Prostate gland (tissue), 2 donors: ENCODE data around the gene ADIRF. TPM values are rescaled to one million over a fixed set of nuclear protein-coding genes. Genes with fewer than 3 reads are reported as not detected.

Source experiments
- DNase-seq: peaks from one replicate; pipeline ENCODE4 v3.0.0-alpha.2; 2019; ENCODE audit warnings: low spot score
- H3K27ac ChIP-seq, 2 donors: fragments of 200-600 bp; sonication (generic); 2 replicates each; pipeline ENCODE4 v1.5.1; 2017 to 2019
- H3K27me3 ChIP-seq: fragments of 200-600 bp; sonication (generic); replicated peaks from 2 replicates; pipeline ENCODE4 v1.5.1; 2019; ENCODE audit not compliant: insufficient read depth
- H3K36me3 ChIP-seq, 2 donors: fragments of 200-600 bp; sonication (generic); 1 replicate in 1 of 2; 2 replicates in 1 of 2; pipeline versions ENCODE4 v1.5.1 to v1.8.1; 2017 to 2019
- H3K4me1 ChIP-seq: fragments of 200-600 bp; sonication (generic); replicated peaks from 2 replicates; pipeline ENCODE4 v1.5.1; 2019
- H3K4me3 ChIP-seq, 2 donors: fragments of 200-600 bp; sonication (generic); 2 replicates each; pipeline ENCODE4 v1.5.1; 2017 to 2019
- H3K9me3 ChIP-seq: fragments of 200-600 bp; sonication (generic); 2 replicates; pipeline ENCODE4 v1.5.1; 2017
- POLR2A ChIP-seq: fragments of 450-650 bp; IDR thresholded peaks from one replicate; pipeline ENCODE4 v1.6.1; 2016; ENCODE audit warnings: antibody characterized with exemption, mild to moderate bottlenecking
- POLR2AphosphoS5 ChIP-seq: sonication (generic); formaldehyde crosslinking; IDR thresholded peaks from one replicate; pipeline ENCODE4 v1.6.1; 2017; ENCODE audit warnings: antibody characterized with exemption
- WGBS: methylation state at CpG from one replicate; pipeline ENCODE4 v1.1.5; 2018; 5-methylcytosine and 5-hydroxymethylcytosine counted together
- intact Hi-C: fragments of 100-400 bp; cut with DNase I; formaldehyde crosslinking; loops from one replicate; pipeline ENCODE4 v1.14.2; 2022
- total RNA-seq, 2 donors: library from RNA; depleted of rRNA; stranded (reverse); fragments of >200 nt; gene quantifications; one replicate each; pipeline ENCODE4 v1.1.0, GENCODE V29; 2016
- TF ChIP-seq, protein P1 (sequence below), 4 experiments: fragments of 200-600 bp in 2 of 4; fragments of 450-650 bp in 2 of 4; sonication (generic) in 2 of 4; IDR thresholded peaks; 1 replicate in 3 of 4; 2 replicates in 1 of 4; pipeline ENCODE4 v1.5.1; 2016 to 2019; ENCODE audit warnings: antibody characterized with exemption in 4 of 4, mild to moderate bottlenecking in 2 of 4, moderate library complexity in 2 of 4

Gene ADIRF
- total RNA-seq, 2 donors from 2014 or later = 128 to 347 TPM

DNA sequence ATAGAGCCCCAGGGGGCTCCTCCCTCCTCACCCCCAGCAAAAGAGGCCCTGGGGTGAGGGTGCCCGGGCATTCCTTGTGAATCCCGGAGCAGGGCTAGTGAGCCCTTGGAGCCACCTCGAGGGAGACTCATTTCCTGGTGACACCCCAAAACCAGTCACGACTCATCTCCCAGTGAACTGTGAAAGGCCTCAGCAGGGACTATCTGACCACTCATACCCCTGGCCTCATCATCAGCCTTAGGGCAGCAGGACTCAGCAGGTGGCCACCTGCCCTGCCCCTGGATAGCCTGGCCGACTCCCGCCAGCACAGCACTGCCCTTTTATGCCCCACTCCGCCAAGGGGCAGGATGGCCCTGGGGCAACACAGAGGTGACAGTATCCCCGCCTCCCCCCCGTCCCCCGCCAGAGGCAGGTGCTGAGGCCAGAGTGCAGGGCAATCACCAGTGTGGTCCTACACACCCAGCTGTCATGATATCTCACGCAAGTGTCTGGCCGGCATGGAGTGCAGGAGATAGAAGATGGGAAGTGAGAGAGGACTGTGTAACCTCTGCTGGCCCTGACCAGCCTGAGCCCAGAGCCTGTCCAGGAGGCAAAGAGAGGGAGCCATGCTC is 6.7 kb upstream of the ADIRF start:
- H3K4me1 ChIP-seq = no peaks in the 10 kb centered on the region
- no peak for DNase-seq
- 92% methylated on average over 12 of the region's 12 CpGs for WGBS
- intact Hi-C loops = no loop called here
- TF ChIP-seq POLR2A = no peak
- TF ChIP-seq, protein P1, sequence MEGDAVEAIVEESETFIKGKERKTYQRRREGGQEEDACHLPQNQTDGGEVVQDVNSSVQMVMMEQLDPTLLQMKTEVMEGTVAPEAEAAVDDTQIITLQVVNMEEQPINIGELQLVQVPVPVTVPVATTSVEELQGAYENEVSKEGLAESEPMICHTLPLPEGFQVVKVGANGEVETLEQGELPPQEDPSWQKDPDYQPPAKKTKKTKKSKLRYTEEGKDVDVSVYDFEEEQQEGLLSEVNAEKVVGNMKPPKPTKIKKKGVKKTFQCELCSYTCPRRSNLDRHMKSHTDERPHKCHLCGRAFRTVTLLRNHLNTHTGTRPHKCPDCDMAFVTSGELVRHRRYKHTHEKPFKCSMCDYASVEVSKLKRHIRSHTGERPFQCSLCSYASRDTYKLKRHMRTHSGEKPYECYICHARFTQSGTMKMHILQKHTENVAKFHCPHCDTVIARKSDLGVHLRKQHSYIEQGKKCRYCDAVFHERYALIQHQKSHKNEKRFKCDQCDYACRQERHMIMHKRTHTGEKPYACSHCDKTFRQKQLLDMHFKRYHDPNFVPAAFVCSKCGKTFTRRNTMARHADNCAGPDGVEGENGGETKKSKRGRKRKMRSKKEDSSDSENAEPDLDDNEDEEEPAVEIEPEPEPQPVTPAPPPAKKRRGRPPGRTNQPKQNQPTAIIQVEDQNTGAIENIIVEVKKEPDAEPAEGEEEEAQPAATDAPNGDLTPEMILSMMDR (IDR thresholded peaks at IDR 0.05) = no peak
- no peak for TF ChIP-seq POLR2AphosphoS5
- no peaks in the 10 kb centered on the region for H3K27me3 ChIP-seq
- H3K9me3 ChIP-seq = no peaks in the 10 kb centered on the region
- no peak overlapping the region for H3K27ac ChIP-seq
- no peak overlapping the region for H3K4me3 ChIP-seq
- no peaks in the 10 kb centered on the region for H3K36me3 ChIP-seq

DNA sequence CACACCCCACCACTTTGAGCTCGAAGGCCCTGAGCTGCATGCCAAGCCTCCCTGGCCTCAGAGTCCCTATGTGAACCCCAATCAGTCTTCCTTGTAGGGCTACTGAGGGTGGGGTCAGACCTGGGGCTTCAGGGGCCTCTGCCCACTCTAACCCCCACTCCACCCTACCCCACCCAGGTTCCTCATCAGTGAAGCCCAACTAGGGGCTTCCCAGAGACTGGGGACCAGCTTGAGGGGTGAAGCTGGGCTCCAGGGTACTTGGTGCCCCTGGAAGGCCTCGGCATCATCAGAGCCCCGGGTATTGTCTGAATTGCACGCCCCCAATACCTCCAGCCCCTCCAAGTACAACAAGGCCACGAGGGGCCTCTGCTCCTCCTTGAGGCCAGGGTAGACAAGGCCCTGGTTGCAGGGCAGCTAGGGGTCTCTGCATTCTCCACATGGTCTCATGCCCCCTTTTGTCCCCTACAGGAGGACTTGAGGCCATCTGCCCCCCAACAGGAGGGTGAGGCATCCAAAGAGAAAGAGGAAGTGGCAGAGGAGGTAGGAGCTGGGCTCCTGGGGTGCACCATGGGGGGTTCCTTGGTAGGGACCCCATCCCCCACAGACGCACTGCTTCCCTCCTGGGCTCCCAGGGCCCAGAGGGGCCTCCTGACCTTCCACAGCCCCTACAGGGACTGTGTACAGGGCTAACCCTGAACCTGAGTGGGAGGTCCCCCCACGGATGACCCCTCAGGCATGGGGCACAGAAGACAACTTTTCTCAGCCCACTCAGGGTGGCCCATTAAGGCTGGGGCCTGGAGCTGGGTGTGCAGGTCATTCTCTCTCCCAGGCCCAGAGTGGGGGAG is 5.9 kb upstream of the ADIRF start:
- H3K27me3 ChIP-seq = no peaks in the 10 kb centered on the region
- no peaks in the 10 kb centered on the region for H3K36me3 ChIP-seq
- intact Hi-C loops = no loop called here
- no peaks in the 10 kb centered on the region for H3K9me3 ChIP-seq
- TF ChIP-seq POLR2AphosphoS5 (no peak), POLR2A (no peak)
- TF ChIP-seq, protein P1 (IDR thresholded peaks at IDR 0.05) = no peak
- H3K27ac ChIP-seq = no peak overlapping the region
- WGBS = 87% methylated on average over 7 of the region's 7 CpGs
- no peaks in the 10 kb centered on the region for H3K4me1 ChIP-seq
- H3K4me3 ChIP-seq = no peak overlapping the region
- no peak for DNase-seq

DNA sequence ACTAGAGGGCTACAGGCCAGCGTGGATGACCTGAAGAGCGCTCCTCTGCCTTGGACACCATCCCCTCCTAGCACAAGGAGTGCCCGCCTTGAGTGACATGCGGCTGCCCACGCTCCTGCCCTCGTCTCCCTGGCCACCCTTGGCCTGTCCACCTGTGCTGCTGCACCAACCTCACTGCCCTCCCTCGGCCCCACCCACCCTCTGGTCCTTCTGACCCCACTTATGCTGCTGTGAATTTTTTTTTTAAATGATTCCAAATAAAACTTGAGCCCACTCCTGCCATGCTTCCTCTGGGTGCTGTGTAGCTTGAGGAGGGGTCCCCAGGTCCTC is 5.3 kb upstream of the ADIRF start:
- no peaks in the 10 kb centered on the region for H3K9me3 ChIP-seq
- no peaks in the 10 kb centered on the region for H3K4me1 ChIP-seq
- H3K27ac ChIP-seq = no peak overlapping the region
- DNase-seq = no peak
- intact Hi-C loops = no loop called here
- WGBS = 98% methylated on average over 7 of the region's 7 CpGs
- no peaks in the 10 kb centered on the region for H3K36me3 ChIP-seq
- H3K27me3 ChIP-seq = no peaks in the 10 kb centered on the region
- TF ChIP-seq, protein P1 (IDR thresholded peaks at IDR 0.05) = no peak
- TF ChIP-seq POLR2AphosphoS5 (no peak), POLR2A (no peak)
- no peak overlapping the region for H3K4me3 ChIP-seq

DNA sequence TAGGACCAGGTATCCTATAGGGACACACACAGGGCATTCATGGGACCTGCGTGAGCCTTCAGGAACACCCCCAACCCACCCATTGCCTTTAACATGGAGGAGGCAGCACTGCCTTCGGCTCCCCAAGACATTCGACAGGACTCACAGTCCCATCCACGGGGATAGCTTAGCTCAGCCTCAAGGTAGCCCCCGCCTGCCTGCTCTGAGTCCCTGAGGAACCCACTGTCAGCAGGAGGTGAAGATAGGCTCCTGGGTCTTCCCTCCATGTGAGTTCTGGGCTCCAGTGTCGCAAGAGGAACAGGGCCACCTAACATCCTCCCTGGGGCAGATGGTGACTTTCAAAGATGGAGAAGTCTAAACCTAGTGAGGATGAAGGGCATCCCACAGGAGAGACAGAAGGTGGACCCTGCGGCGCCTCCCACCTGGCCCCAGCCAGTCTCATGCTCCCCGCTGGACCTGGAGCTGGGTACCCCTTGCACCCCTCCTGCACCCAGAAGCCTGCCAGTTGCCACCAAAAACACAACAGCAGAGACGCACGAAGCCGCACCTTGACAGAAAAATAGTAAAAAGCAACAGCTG is 4.9 kb upstream of the ADIRF start:
- Histone ChIP-seq H3K27ac (no peak overlapping the region), H3K4me3 (no peak overlapping the region), H3K9me3 (no peaks in the 10 kb centered on the region), H3K36me3 (no peaks in the 10 kb centered on the region), H3K27me3 (no peaks in the 10 kb centered on the region), H3K4me1 (no peaks in the 10 kb centered on the region)
- DNase-seq = no peak
- TF ChIP-seq POLR2AphosphoS5 = no peak
- TF ChIP-seq, protein P1 (IDR thresholded peaks at IDR 0.05) = no peak
- TF ChIP-seq POLR2A = no peak
- WGBS = 97% methylated on average over 12 of the region's 12 CpGs
- intact Hi-C loops = no loop called here
